Thyroid gland (tissue), 4 donors: ENCODE data around the gene LSM14B. TPM values are rescaled to one million over a fixed set of nuclear protein-coding genes. Genes with fewer than 3 reads are reported as not detected.

Source experiments
- DNase-seq, 2 donors: peaks; one replicate each; pipeline ENCODE4 v3.0.0-alpha.2; 2019
- H3K27ac ChIP-seq, 3 donors: fragments of 200-600 bp; sonication (generic); 1 replicate in 2 of 3; 2 replicates in 1 of 3; pipeline ENCODE4 v1.5.1; 2016 to 2019; ENCODE audit warnings: mild to moderate bottlenecking in 1 of 3, moderate library complexity in 1 of 3
- H3K27me3 ChIP-seq: fragments of 200-600 bp; sonication (generic); one replicate; pipeline ENCODE4 v1.5.1; 2019
- H3K36me3 ChIP-seq, 2 donors: fragments of 200-600 bp; sonication (generic); one replicate each; pipeline ENCODE4 v1.5.1; 2016 to 2019
- H3K4me1 ChIP-seq, 2 donors: fragments of 200-600 bp; sonication (generic); one replicate each; pipeline ENCODE4 v1.5.1; 2017 to 2019
- H3K4me3 ChIP-seq, 3 donors: fragments of 200-600 bp; sonication (generic); replicated peaks in 1 of 3; 1 replicate in 2 of 3; 2 replicates in 1 of 3; pipeline ENCODE4 v1.5.1; 2016; ENCODE audit warnings: mild to moderate bottlenecking in 1 of 3
- H3K9me3 ChIP-seq: fragments of 200-600 bp; sonication (generic); one replicate; pipeline ENCODE4 v1.5.1; 2017
- POLR2A ChIP-seq, 2 donors: fragments of 450-650 bp; IDR thresholded peaks; one replicate each; pipeline ENCODE4 v1.6.1; 2017; ENCODE audit warnings: antibody characterized with exemption in 2 of 2, mild to moderate bottlenecking in 2 of 2, moderate library complexity in 1 of 2
- WGBS, 2 donors: methylation state at CpG; one replicate each; pipeline ENCODE4 v1.1.5; 2017; 5-methylcytosine and 5-hydroxymethylcytosine counted together
- intact Hi-C: fragments of 100-400 bp; cut with DNase I; formaldehyde crosslinking; loops from one replicate; pipeline ENCODE4 v1.15.1; 2023
- total RNA-seq, 4 donors: library from RNA; depleted of rRNA; stranded (reverse); fragments of >200 nt; gene quantifications; one replicate each; pipeline ENCODE4 v1.2.3, GENCODE V29; 2016
- TF ChIP-seq, protein P1 (sequence below), 6 experiments: fragments of 200-600 bp in 3 of 6; fragments of 450-650 bp in 3 of 6; sonication (generic) in 3 of 6; IDR thresholded peaks; one replicate each; pipeline ENCODE4 v1.5.1; 2016 to 2019; ENCODE audit warnings: antibody characterized with exemption in 6 of 6, mild to moderate bottlenecking in 2 of 6, inconsistent platforms in 1 of 6, moderate library complexity in 1 of 6

Gene LSM14B
- 10 to 100 TPM; 25.3 to 27.9 (median 25.6) TPM for total RNA-seq

- TF ChIP-seq POLR2A (IDR thresholded peaks at IDR 0.05), result peak; percentile 47 to 82
- TF ChIP-seq, protein P1, sequence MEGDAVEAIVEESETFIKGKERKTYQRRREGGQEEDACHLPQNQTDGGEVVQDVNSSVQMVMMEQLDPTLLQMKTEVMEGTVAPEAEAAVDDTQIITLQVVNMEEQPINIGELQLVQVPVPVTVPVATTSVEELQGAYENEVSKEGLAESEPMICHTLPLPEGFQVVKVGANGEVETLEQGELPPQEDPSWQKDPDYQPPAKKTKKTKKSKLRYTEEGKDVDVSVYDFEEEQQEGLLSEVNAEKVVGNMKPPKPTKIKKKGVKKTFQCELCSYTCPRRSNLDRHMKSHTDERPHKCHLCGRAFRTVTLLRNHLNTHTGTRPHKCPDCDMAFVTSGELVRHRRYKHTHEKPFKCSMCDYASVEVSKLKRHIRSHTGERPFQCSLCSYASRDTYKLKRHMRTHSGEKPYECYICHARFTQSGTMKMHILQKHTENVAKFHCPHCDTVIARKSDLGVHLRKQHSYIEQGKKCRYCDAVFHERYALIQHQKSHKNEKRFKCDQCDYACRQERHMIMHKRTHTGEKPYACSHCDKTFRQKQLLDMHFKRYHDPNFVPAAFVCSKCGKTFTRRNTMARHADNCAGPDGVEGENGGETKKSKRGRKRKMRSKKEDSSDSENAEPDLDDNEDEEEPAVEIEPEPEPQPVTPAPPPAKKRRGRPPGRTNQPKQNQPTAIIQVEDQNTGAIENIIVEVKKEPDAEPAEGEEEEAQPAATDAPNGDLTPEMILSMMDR (IDR thresholded peaks at IDR 0.05), result no peak
- Histone ChIP-seq H3K36me3 (peaks cover 19% of the 10 kb centered on the region in 2 donors), H3K27ac (peak within 1 kb of the TSS; percentile 90 to 97 (median 90)), H3K27me3 (no peaks in the 10 kb centered on the region), H3K4me1 (peaks cover 27 to 37% of the 10 kb centered on the region in 2 donors), H3K4me3 (peak within 1 kb of the TSS; percentile 63 to 87 (median 67)), H3K9me3 (no peaks in the 10 kb centered on the region)
- WGBS, 2 donors, result 0% methylated on average over 5 of the region's 124 CpGs; no CpG with 5 or more reads in 1 of the 2 donors
- DNase-seq, result peak; percentile 97
- intact Hi-C loops, result loop anchor here (5.0 kb wide), 1 partner anchor 55 kb away; the partner anchor contains the start of gene TAF4
These were observed at the start of gene LSM14B for GRCh38 chr20:62121776-62122653. TSS of gene LSM14B (plus strand) at chr20:62122475. CDS start at chr20:62122667, 192 bp downstream.

DNA sequence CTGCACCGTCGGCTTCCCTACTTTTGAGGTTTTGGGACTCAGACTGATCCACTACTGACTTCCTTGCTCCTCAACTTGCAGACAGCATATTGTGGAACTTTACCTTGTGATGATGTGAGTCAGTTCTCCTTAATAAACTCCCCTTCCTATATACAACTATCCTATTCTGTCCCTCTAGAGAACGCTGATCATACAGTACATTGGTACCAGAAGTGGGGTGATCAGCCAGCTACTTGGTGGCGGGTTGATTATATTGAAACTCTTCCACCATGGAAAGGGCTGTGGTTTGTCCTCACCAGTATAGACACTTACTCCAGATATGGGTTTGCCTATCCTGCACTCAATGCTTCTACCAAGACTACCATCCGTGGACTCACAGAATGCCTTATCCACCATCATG lies 49.0 kb upstream of the LSM14B start:
- intact Hi-C loops, result no loop called here
- Histone ChIP-seq H3K36me3 (no peaks in the 10 kb centered on the region), H3K9me3 (no peaks in the 10 kb centered on the region), H3K4me3 (no peak overlapping the region), H3K27me3 (no peaks in the 10 kb centered on the region), H3K27ac (no peak overlapping the region), H3K4me1 (no peaks in the 10 kb centered on the region)
- 96 to 98% methylated on average over 5 of the region's 5 CpGs for WGBS, 2 donors
- TF ChIP-seq, protein P1 (IDR thresholded peaks at IDR 0.05), result no peak
- no peak for TF ChIP-seq POLR2A (IDR thresholded peaks at IDR 0.05)
- no peak for DNase-seq

DNA sequence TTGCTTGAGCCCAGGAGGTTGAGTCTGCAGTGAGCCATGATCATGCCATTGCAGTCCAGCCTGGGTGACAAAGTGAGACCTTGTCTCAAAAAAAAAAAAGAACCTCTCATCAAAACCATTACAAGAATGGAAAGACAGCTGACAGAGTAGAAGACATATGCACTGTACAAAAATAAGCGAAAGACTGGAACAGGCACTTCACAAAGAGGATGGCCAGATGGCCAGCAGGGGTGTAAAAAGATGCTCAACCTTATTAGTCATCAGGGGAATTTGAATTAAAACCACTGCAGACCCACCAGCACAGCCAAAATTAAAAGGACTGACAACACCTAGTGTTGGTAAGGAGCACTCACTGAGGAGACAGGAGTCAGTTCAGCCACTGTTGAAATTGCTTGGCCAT lies 43.1 kb upstream of the LSM14B start:
- Histone ChIP-seq H3K9me3 (no peaks in the 10 kb centered on the region), H3K4me1 (no peaks in the 10 kb centered on the region), H3K27me3 (no peaks in the 10 kb centered on the region), H3K4me3 (no peak overlapping the region), H3K36me3 (no peaks in the 10 kb centered on the region), H3K27ac (no peak overlapping the region)
- intact Hi-C loops, result no loop called here
- 93 to 97% methylated on average over 1 of the region's 1 CpG for WGBS, 2 donors
- DNase-seq, result no peak
- TF ChIP-seq, protein P1 (IDR thresholded peaks at IDR 0.05), result no peak
- no peak for TF ChIP-seq POLR2A (IDR thresholded peaks at IDR 0.05)

- H3K9me3 ChIP-seq, result no peaks in the 10 kb centered on the region
- no peak for DNase-seq
- H3K27ac ChIP-seq, result no peak overlapping the region
- no peaks in the 10 kb centered on the region for H3K36me3 ChIP-seq
- WGBS, 2 donors, result 53 to 59% methylated on average over 15 of the region's 15 CpGs
- intact Hi-C loops, result no loop called here
- no peaks in the 10 kb centered on the region for H3K27me3 ChIP-seq
- no peaks in the 10 kb centered on the region for H3K4me1 ChIP-seq
- TF ChIP-seq, protein P1 (IDR thresholded peaks at IDR 0.05), result no peak
- TF ChIP-seq POLR2A (IDR thresholded peaks at IDR 0.05), result no peak
- H3K4me3 ChIP-seq, result no peak overlapping the region
These were observed 41.9 kb upstream of the LSM14B start for GRCh38 chr20:62080249-62080990.
